ENCODE data around the gene ARHGAP40.

ARHGAP40 gene

DNA sequence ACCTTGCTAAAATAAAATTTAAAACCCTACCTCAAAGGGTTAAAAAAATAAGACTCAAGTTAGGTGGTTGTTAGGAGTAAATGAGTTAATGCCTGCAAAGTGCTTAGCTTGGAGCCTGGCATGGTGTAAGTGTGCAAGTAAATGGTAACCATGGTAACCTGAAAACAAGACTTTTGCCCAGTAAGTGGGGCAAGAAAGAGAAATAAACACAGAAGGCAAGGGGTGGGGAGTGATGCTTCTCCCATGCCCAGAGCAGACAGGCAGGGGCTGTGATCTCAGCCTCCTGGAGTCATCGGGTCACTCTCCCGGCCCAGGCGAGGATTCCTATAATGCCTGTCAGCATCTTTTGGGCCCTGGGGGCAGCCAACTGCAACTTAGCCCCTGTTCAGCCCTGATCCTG lies 63.5 kb downstream of the ARHGAP40 start:
- H3K9me3 ChIP-seq (ENCODE audit: control insufficient read depth, low read length), result no peaks in the 10 kb centered on the region
- no peak overlapping the region for H3K9ac ChIP-seq
- H3K27ac ChIP-seq, result no peak overlapping the region
- H3K4me3 ChIP-seq (ENCODE audit: low read depth, low read length), result no peak overlapping the region
- H3K79me2 ChIP-seq, result no peaks in the 10 kb centered on the region
- no peak overlapping the region for H2AFZ ChIP-seq
- H3K4me2 ChIP-seq (ENCODE audit: low read length), result no peak overlapping the region
- H3K4me1 ChIP-seq, result peaks cover 2% of the 10 kb centered on the region
- TF ChIP-seq, protein P1, sequence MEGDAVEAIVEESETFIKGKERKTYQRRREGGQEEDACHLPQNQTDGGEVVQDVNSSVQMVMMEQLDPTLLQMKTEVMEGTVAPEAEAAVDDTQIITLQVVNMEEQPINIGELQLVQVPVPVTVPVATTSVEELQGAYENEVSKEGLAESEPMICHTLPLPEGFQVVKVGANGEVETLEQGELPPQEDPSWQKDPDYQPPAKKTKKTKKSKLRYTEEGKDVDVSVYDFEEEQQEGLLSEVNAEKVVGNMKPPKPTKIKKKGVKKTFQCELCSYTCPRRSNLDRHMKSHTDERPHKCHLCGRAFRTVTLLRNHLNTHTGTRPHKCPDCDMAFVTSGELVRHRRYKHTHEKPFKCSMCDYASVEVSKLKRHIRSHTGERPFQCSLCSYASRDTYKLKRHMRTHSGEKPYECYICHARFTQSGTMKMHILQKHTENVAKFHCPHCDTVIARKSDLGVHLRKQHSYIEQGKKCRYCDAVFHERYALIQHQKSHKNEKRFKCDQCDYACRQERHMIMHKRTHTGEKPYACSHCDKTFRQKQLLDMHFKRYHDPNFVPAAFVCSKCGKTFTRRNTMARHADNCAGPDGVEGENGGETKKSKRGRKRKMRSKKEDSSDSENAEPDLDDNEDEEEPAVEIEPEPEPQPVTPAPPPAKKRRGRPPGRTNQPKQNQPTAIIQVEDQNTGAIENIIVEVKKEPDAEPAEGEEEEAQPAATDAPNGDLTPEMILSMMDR (IDR thresholded peaks at IDR 0.05), result no peak
- H3K36me3 ChIP-seq (ENCODE audit: control insufficient read depth, insufficient read depth, low read length), result no peaks in the 10 kb centered on the region
- H3K27me3 ChIP-seq (ENCODE audit: control insufficient read depth, insufficient read depth, low read length), result no peaks in the 10 kb centered on the region

DNA sequence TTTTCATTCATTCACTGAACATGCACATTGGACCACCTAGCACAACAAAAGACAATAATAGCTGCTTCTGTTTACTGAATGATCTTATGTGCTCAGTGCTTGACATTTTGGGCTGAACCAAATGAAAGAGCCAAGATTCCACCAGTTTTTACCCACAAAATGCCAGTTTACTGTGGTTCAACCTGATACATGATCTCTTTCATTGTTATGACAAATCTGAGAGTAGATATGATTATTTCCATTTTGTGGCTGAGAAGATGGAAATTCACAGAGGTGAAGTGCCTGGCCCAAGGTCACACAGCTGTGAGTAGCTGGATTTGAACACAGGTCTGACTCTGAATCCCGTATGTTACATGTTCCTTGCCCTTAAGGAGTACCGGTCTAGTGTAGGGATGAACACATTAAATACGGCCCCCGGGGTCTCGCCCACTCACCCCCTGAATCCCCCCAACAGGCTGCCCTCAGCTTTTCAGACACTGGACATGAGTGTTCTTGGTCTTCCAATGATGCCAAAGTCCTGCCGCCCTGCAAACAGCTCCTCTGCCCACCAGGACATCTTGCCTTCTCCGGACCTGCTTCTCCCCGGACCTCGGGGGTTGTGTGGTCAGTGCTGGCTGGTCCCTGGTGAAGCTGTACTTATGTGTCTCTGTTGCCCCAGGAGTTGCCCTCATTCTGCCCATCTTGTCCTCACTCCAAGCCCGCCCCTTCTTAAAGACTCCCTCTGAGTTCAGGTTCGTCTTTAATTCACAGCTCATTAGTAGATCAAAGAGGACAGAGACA lies 64.1 kb downstream of the ARHGAP40 start:
- H3K9me3 ChIP-seq (ENCODE audit: control insufficient read depth, low read length), result no peaks in the 10 kb centered on the region
- TF ChIP-seq, protein P1 (IDR thresholded peaks at IDR 0.05), result no peak
- no peak overlapping the region for H2AFZ ChIP-seq
- no peaks in the 10 kb centered on the region for H3K79me2 ChIP-seq
- no peak overlapping the region for H3K27ac ChIP-seq
- H3K9ac ChIP-seq, result no peak overlapping the region
- no peak overlapping the region for H3K4me2 ChIP-seq (ENCODE audit: low read length)
- no peaks in the 10 kb centered on the region for H3K27me3 ChIP-seq (ENCODE audit: control insufficient read depth, insufficient read depth, low read length)
- no peak overlapping the region for H3K4me3 ChIP-seq (ENCODE audit: low read depth, low read length)
- peaks cover 2% of the 10 kb centered on the region for H3K4me1 ChIP-seq
- no peaks in the 10 kb centered on the region for H3K36me3 ChIP-seq (ENCODE audit: control insufficient read depth, insufficient read depth, low read length)

DNA sequence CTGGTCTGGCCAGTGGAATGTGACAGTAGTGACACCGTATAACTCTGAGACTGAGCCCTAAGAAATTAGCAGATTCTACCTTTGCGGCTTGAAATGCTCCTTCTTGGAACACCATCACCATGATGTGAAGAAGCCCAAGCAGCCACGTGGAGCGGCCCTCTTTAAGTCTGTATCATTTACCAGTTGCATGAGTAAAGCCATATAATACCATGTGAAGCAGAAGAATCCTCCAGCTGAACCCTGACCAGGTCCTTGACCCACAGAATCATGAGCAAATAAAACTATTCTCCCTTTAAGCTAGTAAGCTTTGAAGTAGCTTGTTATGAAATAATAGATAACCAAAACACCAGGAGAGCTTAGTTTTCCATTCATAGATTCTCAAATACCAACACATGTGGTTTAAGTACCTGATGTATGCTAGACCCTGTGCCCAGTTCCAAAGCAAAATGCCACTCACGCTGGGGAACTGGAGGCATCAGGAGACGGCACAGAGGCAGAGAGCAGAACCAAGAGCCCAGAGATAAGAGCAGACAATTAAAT lies 65.9 kb downstream of the ARHGAP40 start:
- no peak overlapping the region for H3K4me3 ChIP-seq (ENCODE audit: low read depth, low read length)
- no peak overlapping the region for H3K4me2 ChIP-seq (ENCODE audit: low read length)
- H3K79me2 ChIP-seq, result no peaks in the 10 kb centered on the region
- H3K9me3 ChIP-seq (ENCODE audit: control insufficient read depth, low read length), result no peaks in the 10 kb centered on the region
- peaks cover 2% of the 10 kb centered on the region for H3K4me1 ChIP-seq
- TF ChIP-seq, protein P1 (IDR thresholded peaks at IDR 0.05), result no peak
- H3K36me3 ChIP-seq (ENCODE audit: control insufficient read depth, insufficient read depth, low read length), result no peaks in the 10 kb centered on the region
- H3K27ac ChIP-seq, result no peak overlapping the region
- no peak overlapping the region for H2AFZ ChIP-seq
- H3K9ac ChIP-seq, result no peak overlapping the region
- no peaks in the 10 kb centered on the region for H3K27me3 ChIP-seq (ENCODE audit: control insufficient read depth, insufficient read depth, low read length)

DNA sequence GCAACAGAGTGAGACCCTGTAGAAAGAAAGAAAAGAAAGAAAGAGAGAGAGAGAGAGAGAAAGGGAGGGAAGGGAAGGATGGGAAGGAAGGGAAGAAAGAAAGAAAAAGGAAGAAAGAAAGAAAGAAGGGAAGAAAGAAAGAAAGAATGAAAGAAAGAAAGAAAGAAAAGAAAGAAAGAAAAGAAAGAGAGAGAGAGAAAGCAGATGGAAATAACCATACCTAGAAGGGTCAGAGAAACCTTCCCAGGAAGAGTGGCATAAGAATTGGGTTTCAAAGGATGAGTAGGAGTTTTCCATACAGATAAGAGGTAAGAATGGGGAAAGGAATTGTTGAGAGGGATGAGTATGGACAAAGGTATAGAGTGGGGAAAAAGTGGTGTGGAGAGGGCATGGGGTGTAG lies 68.1 kb downstream of the ARHGAP40 start:
- peaks cover 5% of the 10 kb centered on the region for H3K4me1 ChIP-seq
- no peak overlapping the region for H2AFZ ChIP-seq
- TF ChIP-seq, protein P1 (IDR thresholded peaks at IDR 0.05), result no peak
- peaks cover 3% of the 10 kb centered on the region for H3K27me3 ChIP-seq (ENCODE audit: control insufficient read depth, insufficient read depth, low read length)
- H3K9me3 ChIP-seq (ENCODE audit: control insufficient read depth, low read length), result no peaks in the 10 kb centered on the region
- H3K4me2 ChIP-seq (ENCODE audit: low read length), result no peak overlapping the region
- no peaks in the 10 kb centered on the region for H3K79me2 ChIP-seq
- H3K9ac ChIP-seq, result no peak overlapping the region
- H3K4me3 ChIP-seq (ENCODE audit: low read depth, low read length), result no peak overlapping the region
- no peak overlapping the region for H3K27ac ChIP-seq
- H3K36me3 ChIP-seq (ENCODE audit: control insufficient read depth, insufficient read depth, low read length), result no peaks in the 10 kb centered on the region

DNA sequence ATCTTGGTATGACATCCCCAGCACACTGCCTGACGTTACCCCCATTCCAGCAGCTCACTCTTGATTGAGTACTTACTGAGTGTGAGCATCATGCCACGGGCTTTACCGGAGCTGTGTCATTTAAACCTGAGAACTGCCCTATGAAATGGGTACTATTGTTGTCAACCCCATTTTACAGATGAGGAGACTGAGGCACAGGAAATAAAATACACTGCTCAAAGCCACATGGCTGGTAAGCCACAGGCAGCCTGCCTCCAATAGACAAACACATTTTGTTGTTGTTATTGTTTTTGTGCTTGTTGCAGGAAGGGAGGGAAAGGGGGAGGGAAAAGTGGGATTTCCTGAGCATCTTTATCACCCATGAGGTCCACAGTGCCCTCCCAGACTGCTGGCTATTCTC lies 69.2 kb downstream of the ARHGAP40 start:
- H3K4me3 ChIP-seq (ENCODE audit: low read depth, low read length), result no peak overlapping the region
- H3K79me2 ChIP-seq, result no peaks in the 10 kb centered on the region
- H2AFZ ChIP-seq, result no peak overlapping the region
- no peak overlapping the region for H3K4me2 ChIP-seq (ENCODE audit: low read length)
- H3K27ac ChIP-seq, result no peak overlapping the region
- H3K27me3 ChIP-seq (ENCODE audit: control insufficient read depth, insufficient read depth, low read length), result peaks cover 3% of the 10 kb centered on the region
- TF ChIP-seq, protein P1 (IDR thresholded peaks at IDR 0.05), result no peak
- peaks cover 5% of the 10 kb centered on the region for H3K4me1 ChIP-seq
- H3K9me3 ChIP-seq (ENCODE audit: control insufficient read depth, low read length), result no peaks in the 10 kb centered on the region
- H3K36me3 ChIP-seq (ENCODE audit: control insufficient read depth, insufficient read depth, low read length), result no peaks in the 10 kb centered on the region
- no peak overlapping the region for H3K9ac ChIP-seq
